NCI-H2227 (cell line): Measurements from ENCODE around the gene HAAO.
"Not testable (repeated sequence)": the region's sequence is repeated elsewhere in the genome, so short reads cannot be mapped to it uniquely, and the experiment has no call there.

Experiments
- DNase-seq: peaks from one replicate; lab custom pipeline; 2025; ENCODE audit not compliant: unreplicated experiment; lab: John Stamatoyannopoulos, UW

HAAO gene

GRCh38 chr2:42792583-42793333 is at the start of gene HAAO:
Gene HAAO, minus strand, starts transcription at chr2:42792583. Its CDS starts 47 bp downstream, at chr2:42792536.
- DNase-seq = no peak

GRCh38 chr2:42841344-42841743 is 49.0 kb upstream of the HAAO start:
- DNase-seq = no peak

GRCh38 chr2:42840760-42841159 is 48.4 kb upstream of the HAAO start:
- no peak for DNase-seq

- DNase-seq = peak; percentile 8
Measured at GRCh38 chr2:42839809-42840501, 47.6 kb upstream of the HAAO start.

GRCh38 chr2:42838133-42838532 is 45.8 kb upstream of the HAAO start:
- DNase-seq = no peak

GRCh38 chr2:42835577-42836371 is 43.4 kb upstream of the HAAO start:
- DNase-seq = no peak

- no peak for DNase-seq
Measured at GRCh38 chr2:42834161-42834560, 41.8 kb upstream of the HAAO start.

- DNase-seq = no peak
Measured at GRCh38 chr2:42832289-42832634, 39.9 kb upstream of the HAAO start.

- DNase-seq = not testable (repeated sequence)
Measured at GRCh38 chr2:42831575-42832288, 39.3 kb upstream of the HAAO start.

GRCh38 chr2:42830922-42831574 is 38.7 kb upstream of the HAAO start:
- DNase-seq = peak; percentile 37

- DNase-seq = no peak
Measured at GRCh38 chr2:42829671-42830440, 37.5 kb upstream of the HAAO start.

- peak; percentile 78 for DNase-seq
Measured at GRCh38 chr2:42828487-42829425, 36.4 kb upstream of the HAAO start.

GRCh38 chr2:42827647-42828486 is 35.5 kb upstream of the HAAO start:
- peak; percentile 94 for DNase-seq

- no peak for DNase-seq
Measured at GRCh38 chr2:42826231-42826630, 33.8 kb upstream of the HAAO start.

GRCh38 chr2:42824454-42824807 is 32.0 kb upstream of the HAAO start:
- no peak for DNase-seq

GRCh38 chr2:42823744-42824453 is 31.5 kb upstream of the HAAO start:
- no peak for DNase-seq

- DNase-seq = no peak
Measured at GRCh38 chr2:42819160-42819559, 26.8 kb upstream of the HAAO start.
